ENCODE measurements around the gene PTPRA. TPM values are rescaled to one million over a fixed set of nuclear protein-coding genes. Genes with fewer than 3 reads are reported as not detected.

The PTPRA gene
- total and polyA plus RNA-seq, 2 donors (not counting 3 experiments of a cell fraction or from before 2014, with no cell fraction given): 43.2 to 53.4 TPM

GRCh38 chr20:2887715-2888114 lies 14.4 kb downstream of the PTPRA start:
- ChIA-PET CTCF (interaction anchor here (1.5 kb wide), 1 partner anchor 9 kb away, joined by 5 read pairs; no protein-coding TSS in a partner anchor), POLR2A (no interaction called here)
- DNase-seq (ENCODE audit: low read depth, low spot score): no peak
- dilution Hi-C loops (cut with MboI; ENCODE audit: extremely low pct_ligation_motif_present, low sequenced_read_pairs) (no loop called here), intact Hi-C loops (cut with micrococcal nuclease) (no loop called here)
- BruUV-seq (replicated peaks): no TSS peak
- H3K27me3 ChIP-seq (ENCODE audit: control insufficient read depth in 2 of 2, insufficient read depth in 2 of 2, low read length in 2 of 2): no peaks in the 10 kb centered on the region
- H3K79me2 ChIP-seq (ENCODE audit: control insufficient read depth, insufficient read depth, low read length): peaks cover 72% of the 10 kb centered on the region
- TF ChIP-seq POLR2A (IDR thresholded peaks at IDR 0.05; ENCODE audit: low read depth, low read length): no peak
- TF ChIP-seq CTCF (IDR thresholded peaks at IDR 0.05; ENCODE audit: extremely low read depth in 1 of 2, insufficient read depth in 1 of 2, low read depth in 1 of 2, low read length in 2 of 2): no peak
- no peaks in the 10 kb centered on the region for H3K9me3 ChIP-seq (replicated peaks; ENCODE audit: control insufficient read depth, insufficient read depth, low read length)
- H3K36me3 ChIP-seq (ENCODE audit: control insufficient read depth in 2 of 2, extremely low read depth in 1 of 2, insufficient read depth in 2 of 2, low read length in 2 of 2): no peaks in the 10 kb centered on the region
- FAIRE-seq: no peak
- no peak overlapping the region for H3K4me3 ChIP-seq (replicated peaks in 1 of 3; ENCODE audit: insufficient read depth in 1 of 3, low read depth in 1 of 3, low read length in 3 of 3)
- no peaks in the 10 kb centered on the region for H3K9me1 ChIP-seq (replicated peaks; ENCODE audit: control insufficient read depth, extremely low read depth, insufficient read depth, low read length)
- H2AFZ ChIP-seq (ENCODE audit: low read depth, low read length): no peak overlapping the region
- H3K4me2 ChIP-seq (ENCODE audit: insufficient read depth, low read length): no peak overlapping the region
- H3K9ac ChIP-seq (replicated peaks; ENCODE audit: extremely low read depth, insufficient read depth, low read length): no peak overlapping the region
- peaks cover 12% of the 10 kb centered on the region for H3K4me1 ChIP-seq (ENCODE audit: control insufficient read depth, extremely low read depth, insufficient read depth, low read length)
- peaks cover 2% of the 10 kb centered on the region for H4K20me1 ChIP-seq (replicated peaks; ENCODE audit: control insufficient read depth, extremely low read depth, insufficient read depth, low read length)
- H3K27ac ChIP-seq (ENCODE audit: insufficient read depth, low read depth, low read length): no peak overlapping the region

- dilution Hi-C loops (cut with MboI; ENCODE audit: extremely low pct_ligation_motif_present, low sequenced_read_pairs) (no loop called here), intact Hi-C loops (cut with micrococcal nuclease) (no loop called here)
- H4K20me1 ChIP-seq (replicated peaks; ENCODE audit: control insufficient read depth, extremely low read depth, insufficient read depth, low read length): peaks cover 2% of the 10 kb centered on the region
- no peaks in the 10 kb centered on the region for H3K36me3 ChIP-seq (ENCODE audit: control insufficient read depth in 2 of 2, extremely low read depth in 1 of 2, insufficient read depth in 2 of 2, low read length in 2 of 2)
- BruUV-seq (replicated peaks): no TSS peak
- CTCF ChIA-PET: interaction anchor here (1.2 to 1.5 kb wide), 2 partner anchors 10 to 37 kb away, joined by 5 read pairs; no protein-coding TSS in a partner anchor
- no peak overlapping the region for H2AFZ ChIP-seq (ENCODE audit: low read depth, low read length)
- no peak overlapping the region for H3K9ac ChIP-seq (replicated peaks; ENCODE audit: extremely low read depth, insufficient read depth, low read length)
- no peak overlapping the region for H3K27ac ChIP-seq (ENCODE audit: insufficient read depth, low read depth, low read length)
- H3K9me1 ChIP-seq (replicated peaks; ENCODE audit: control insufficient read depth, extremely low read depth, insufficient read depth, low read length): no peaks in the 10 kb centered on the region
- no peak for TF ChIP-seq MYC (IDR thresholded peaks at IDR 0.05; ENCODE audit: low read depth, low read length)
- TF ChIP-seq GATA2 (IDR thresholded peaks at IDR 0.05; ENCODE audit: insufficient read depth, insufficient read length, low read depth, low read length): no peak
- TF ChIP-seq POLR2AphosphoS5 (IDR thresholded peaks at IDR 0.05; ENCODE audit: insufficient read depth, low read depth, low read length): no peak
- TF ChIP-seq CTCF (IDR thresholded peaks at IDR 0.05; ENCODE audit: extremely low read depth in 1 of 2, insufficient read depth in 1 of 2, low read depth in 1 of 2, low read length in 2 of 2): no peak
- TF ChIP-seq JUN (IDR thresholded peaks at IDR 0.05; ENCODE audit: borderline replicate concordance, insufficient read depth, insufficient read length, low read depth): no peak
- TF ChIP-seq POLR2A (IDR thresholded peaks at IDR 0.05; ENCODE audit: low read depth, low read length): no peak
- no peak for TF ChIP-seq FOS (IDR thresholded peaks at IDR 0.05; ENCODE audit: borderline replicate concordance, insufficient read depth, low read length)
- TF ChIP-seq, protein P1, sequence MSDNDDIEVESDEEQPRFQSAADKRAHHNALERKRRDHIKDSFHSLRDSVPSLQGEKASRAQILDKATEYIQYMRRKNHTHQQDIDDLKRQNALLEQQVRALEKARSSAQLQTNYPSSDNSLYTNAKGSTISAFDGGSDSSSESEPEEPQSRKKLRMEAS (IDR thresholded peaks at IDR 0.05; ENCODE audit: insufficient read depth, insufficient read length): no peak
- TF ChIP-seq EZH2 (IDR thresholded peaks at IDR 0.05; ENCODE audit: borderline replicate concordance, low read depth, low read length, severe bottlenecking): no peak
- POLR2A ChIA-PET: no interaction called here
- peaks cover 12% of the 10 kb centered on the region for H3K4me1 ChIP-seq (ENCODE audit: control insufficient read depth, extremely low read depth, insufficient read depth, low read length)
- H3K79me2 ChIP-seq (ENCODE audit: control insufficient read depth, insufficient read depth, low read length): peaks cover 76% of the 10 kb centered on the region
- FAIRE-seq: no peak
- DNase-seq (ENCODE audit: low read depth, low spot score): no peak
- H3K27me3 ChIP-seq (ENCODE audit: control insufficient read depth in 2 of 2, insufficient read depth in 2 of 2, low read length in 2 of 2): no peaks in the 10 kb centered on the region
- no peak overlapping the region for H3K4me2 ChIP-seq (ENCODE audit: insufficient read depth, low read length)
- H3K9me3 ChIP-seq (replicated peaks; ENCODE audit: control insufficient read depth, insufficient read depth, low read length): no peaks in the 10 kb centered on the region
- H3K4me3 ChIP-seq (replicated peaks in 1 of 3; ENCODE audit: insufficient read depth in 1 of 3, low read depth in 1 of 3, low read length in 3 of 3): no peak overlapping the region
Observed at GRCh38 chr20:2888224-2888955, 15.1 kb downstream of the PTPRA start.

Data from endothelial cell of umbilical vein (primary cell).